HCT116 (cell line): ENCODE measurements around the gene RFPL2. TPM values are rescaled to one million over a fixed set of nuclear protein-coding genes. Genes with fewer than 3 reads are reported as not detected.
A peak's percentile ranks its signal among the peaks of the same experiment; 100 is the strongest.

ENCODE experiments used
- ATAC-seq: fragments of 200-7000 bp; cut with Tn5 transposase; 2 replicates; pipeline ENCODE4 v1.9.1; 2020; ENCODE audit warnings: mild to moderate bottlenecking, moderate library complexity
- BruUV-seq: library from RNA; stranded (reverse); fragments of 400-500 nt; replicated peaks from 2 replicates; lab custom pipeline; 2021; lab: Mats Ljungman, UMichigan
- CTCF ChIA-PET: fragments of 300-600 bp; sonication (Branson Sonifier 250); formaldehyde crosslinking; loops from one replicate; lab custom pipeline; 2021; ENCODE audit warnings: antibody characterized with exemption; lab: Charles Lee
- POLR2A ChIA-PET: fragments of 300-600, 350-600 bp; sonication (Branson Sonifier 250); formaldehyde crosslinking; loops from one replicate; lab custom pipeline; 2021; ENCODE audit warnings: antibody characterized with exemption; lab: Charles Lee
- RAD21 ChIA-PET, 2 experiments: fragments of 300-600 bp; sonication (Branson Sonifier 250); formaldehyde crosslinking; loops; one replicate each; lab custom pipeline; 2023; ENCODE audit warnings: low total read pairs in 2 of 2; ENCODE audit not compliant: uncharacterized antibody in 2 of 2, unreplicated experiment in 2 of 2, low non-redundant PET in 1 of 2; lab: Charles Lee
- DNase-seq: peaks from one replicate; pipeline ENCODE4 v3.0.0-alpha.2; 2010; ENCODE audit warnings: low read depth, low spot score
- H2AFZ ChIP-seq: fragments of 200-600 bp; shearing (Covaris generic), sonication (generic); 2 replicates; pipeline ENCODE4 v1.6.1; 2017; ENCODE audit warnings: low read depth, mixed run types, mixed read lengths, antibody characterized with exemption, low read length; ENCODE audit not compliant: poor library complexity, severe bottlenecking
- H3K27ac ChIP-seq: 2 replicates; pipeline ENCODE4 v1.5.1; 2012; ENCODE audit warnings: low read depth, low read length
- H3K27me3 ChIP-seq: fragments of 200-600 bp; sonication (generic); 2 replicates; pipeline ENCODE4 v1.6.1; 2016; ENCODE audit warnings: mixed run types, low read length, mixed read lengths; ENCODE audit not compliant: insufficient read depth
- H3K36me3 ChIP-seq, 2 experiments: fragments of 200-500 bp in 1 of 2; fragments of 200-600 bp in 1 of 2; sonication (Bioruptor generic) in 1 of 2; sonication (generic) in 1 of 2; 2 replicates each; pipeline versions ENCODE4 v1.5.1 to v1.6.1; 2014 to 2016; ENCODE audit warnings: low read length in 2 of 2, inconsistent platforms in 1 of 2, mixed read lengths in 1 of 2, mixed run types in 1 of 2; ENCODE audit not compliant: insufficient read depth in 2 of 2, control insufficient read depth in 1 of 2
- H3K4me1 ChIP-seq, 2 experiments: fragments of 200-600 bp in 1 of 2; sonication (generic) in 1 of 2; 2 replicates each; pipeline versions ENCODE4 v1.5.1 to v1.6.1; 2012 to 2017; ENCODE audit warnings: low read length in 2 of 2, inconsistent platforms in 1 of 2, mild to moderate bottlenecking in 1 of 2, mixed read lengths in 1 of 2, mixed run types in 1 of 2, moderate library complexity in 1 of 2; ENCODE audit not compliant: insufficient read depth in 2 of 2, control insufficient read depth in 1 of 2
- H3K4me2 ChIP-seq: fragments of 200-600 bp; sonication (generic); 2 replicates; pipeline ENCODE4 v1.6.1; 2017; ENCODE audit warnings: mixed run types, low read length, mixed read lengths
- H3K4me3 ChIP-seq, 2 experiments: fragments of 200-600 bp in 1 of 2; sonication (generic) in 1 of 2; replicated peaks in 1 of 2; 2 replicates each; pipeline ENCODE4 v1.5.1; 2011 to 2016; ENCODE audit warnings: low read length in 2 of 2, control low read depth in 1 of 2, low read depth in 1 of 2, mild to moderate bottlenecking in 1 of 2, mixed read lengths in 1 of 2, mixed run types in 1 of 2
- H3K79me2 ChIP-seq: fragments of 200-600 bp; sonication (generic); 2 replicates; pipeline ENCODE4 v1.6.1; 2017; ENCODE audit warnings: mild to moderate bottlenecking, mixed run types, low read length, moderate library complexity, mixed read lengths; ENCODE audit not compliant: insufficient read depth
- H3K9ac ChIP-seq: fragments of 200-600 bp; sonication (generic); 2 replicates; pipeline ENCODE4 v1.6.1; 2016; ENCODE audit warnings: low read length, mixed read lengths
- H3K9me2 ChIP-seq: fragments of 200-600 bp; sonication (generic), shearing (Covaris generic); 2 replicates; pipeline ENCODE4 v1.6.1; 2017; ENCODE audit warnings: mixed run types, mild to moderate bottlenecking, moderate library complexity; ENCODE audit not compliant: insufficient read depth
- H3K9me3 ChIP-seq, 2 experiments: fragments of 200-500 bp in 1 of 2; fragments of 200-600 bp in 1 of 2; sonication (Bioruptor generic) in 1 of 2; sonication (generic) in 1 of 2; 2 replicates each; pipeline ENCODE4 v1.6.1; 2014 to 2017; ENCODE audit warnings: low read length in 2 of 2, mixed read lengths in 2 of 2, inconsistent platforms in 1 of 2, low read depth in 1 of 2, mild to moderate bottlenecking in 1 of 2, mixed run types in 1 of 2, moderate library complexity in 1 of 2; ENCODE audit not compliant: control insufficient read depth in 1 of 2, insufficient read depth in 1 of 2
- H4K20me1 ChIP-seq: fragments of 200-600 bp; sonication (generic), shearing (Covaris generic); 2 replicates; pipeline ENCODE4 v1.6.1; 2017; ENCODE audit warnings: mixed run types, mild to moderate bottlenecking, moderate library complexity; ENCODE audit not compliant: insufficient read depth
- CBX3 ChIP-seq: IDR thresholded peaks from 2 replicates; pipeline ENCODE4 v1.6.1; 2012; ENCODE audit warnings: low read depth
- CEBPB ChIP-seq: IDR thresholded peaks from 2 replicates; pipeline ENCODE4 v1.6.1; 2012; ENCODE audit warnings: low read depth
- EGR1 ChIP-seq: IDR thresholded peaks from 2 replicates; pipeline ENCODE4 v1.6.1; 2012; ENCODE audit warnings: low read depth
- EZH2 ChIP-seq: fragments of 200-600 bp; sonication (generic); IDR thresholded peaks from 2 replicates; pipeline ENCODE4 v1.6.1; 2017; ENCODE audit warnings: antibody characterized with exemption, mixed run types
- EZH2phosphoT487 ChIP-seq: fragments of 200-600 bp; IDR thresholded peaks from 2 replicates; pipeline ENCODE4 v1.6.1; 2018; ENCODE audit warnings: antibody characterized with exemption, borderline replicate concordance
- FOSL1 ChIP-seq: IDR thresholded peaks from 2 replicates; pipeline ENCODE4 v1.6.1; 2012; ENCODE audit warnings: low read depth
- JUND ChIP-seq: IDR thresholded peaks from 2 replicates; pipeline ENCODE4 v1.6.1; 2012
- POLR2A ChIP-seq: IDR thresholded peaks from 2 replicates; pipeline ENCODE4 v1.7.0; 2011; ENCODE audit warnings: borderline replicate concordance; ENCODE audit not compliant: insufficient read depth, insufficient read length; ENCODE audit errors: extremely low read depth
- POLR2AphosphoS5 ChIP-seq: IDR thresholded peaks from 2 replicates; pipeline ENCODE4 v1.6.1; 2011; ENCODE audit warnings: mild to moderate bottlenecking, low read depth, low read length, moderate library complexity
- SIN3A ChIP-seq: IDR thresholded peaks from 2 replicates; pipeline ENCODE4 v1.6.1; 2012; ENCODE audit warnings: low read depth
- SP1 ChIP-seq: IDR thresholded peaks from 2 replicates; pipeline ENCODE4 v1.6.1; 2012; ENCODE audit warnings: low read depth
- YY1 ChIP-seq: IDR thresholded peaks from 2 replicates; pipeline ENCODE4 v1.6.1; 2011; ENCODE audit warnings: low read length, low read depth, moderate library complexity, mild to moderate bottlenecking; ENCODE audit not compliant: insufficient replicate concordance; ENCODE audit errors: extremely low read depth
- ZFX ChIP-seq: fragments of 450-650 bp; IDR thresholded peaks from 2 replicates; pipeline ENCODE4 v1.6.1; 2017
- intact Hi-C: fragments of 100-400 bp; cut with micrococcal nuclease; formaldehyde crosslinking; loops from 2 replicates; pipeline ENCODE4 v1.10.0; 2022
- total RNA-seq: library from RNA; stranded (reverse); gene quantifications from one replicate; pipeline ENCODE4 v1.2.1, GENCODE V29; 2021; ENCODE audit not compliant: unreplicated experiment
- TF ChIP-seq, protein P1 (sequence below): IDR thresholded peaks from 2 replicates; pipeline ENCODE4 v1.6.1; 2012; ENCODE audit warnings: low read depth
- TF ChIP-seq, protein P2 (sequence below): IDR thresholded peaks from 2 replicates; pipeline ENCODE4 v1.6.1; 2011; ENCODE audit warnings: mild to moderate bottlenecking, low read length, moderate library complexity; ENCODE audit not compliant: insufficient replicate concordance; ENCODE audit errors: extremely low read depth

RFPL2 gene
- total RNA-seq, 1 experiment from 2014 or later, result 0.61 TPM

DNA sequence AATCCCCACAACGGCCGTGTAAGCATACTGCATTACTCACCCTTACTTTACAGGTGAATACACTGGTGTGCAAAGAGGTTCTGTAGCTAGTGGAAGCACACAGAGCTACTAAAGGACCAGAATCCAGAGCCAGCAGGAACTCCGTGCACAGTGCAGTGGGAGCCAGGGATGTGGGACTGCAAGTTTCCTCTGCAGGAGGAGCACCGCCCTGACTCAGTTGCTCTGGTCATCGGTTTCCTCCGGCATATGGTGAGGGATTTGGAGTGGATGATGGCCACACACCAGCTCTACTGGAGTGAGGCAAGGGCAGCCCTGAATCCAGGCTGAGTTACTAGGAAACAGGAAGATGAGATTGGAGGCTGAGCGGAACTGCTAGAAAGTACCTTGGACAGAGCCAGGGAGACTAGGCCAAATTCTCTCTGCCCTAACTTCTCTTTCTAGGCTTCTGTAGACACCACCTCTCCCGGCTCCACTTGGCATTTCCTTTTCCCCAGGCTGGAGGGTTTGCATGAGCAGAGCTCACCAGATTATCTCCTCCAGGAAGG lies 27.6 kb downstream of the RFPL2 start:
- Histone ChIP-seq H2AFZ (no peak overlapping the region), H4K20me1 (no peaks in the 10 kb centered on the region), H3K4me3 (no peak overlapping the region), H3K79me2 (no peaks in the 10 kb centered on the region), H3K27ac (no peak overlapping the region), H3K27me3 (peaks cover 20% of the 10 kb centered on the region), H3K4me2 (no peak overlapping the region), H3K4me1 (no peaks in the 10 kb centered on the region), H3K9me2 (no peaks in the 10 kb centered on the region), H3K9me3 (no peaks in the 10 kb centered on the region), H3K9ac (no peak overlapping the region), H3K36me3 (no peaks in the 10 kb centered on the region)
- TF ChIP-seq POLR2AphosphoS5, result no peak
- TF ChIP-seq, protein P1, sequence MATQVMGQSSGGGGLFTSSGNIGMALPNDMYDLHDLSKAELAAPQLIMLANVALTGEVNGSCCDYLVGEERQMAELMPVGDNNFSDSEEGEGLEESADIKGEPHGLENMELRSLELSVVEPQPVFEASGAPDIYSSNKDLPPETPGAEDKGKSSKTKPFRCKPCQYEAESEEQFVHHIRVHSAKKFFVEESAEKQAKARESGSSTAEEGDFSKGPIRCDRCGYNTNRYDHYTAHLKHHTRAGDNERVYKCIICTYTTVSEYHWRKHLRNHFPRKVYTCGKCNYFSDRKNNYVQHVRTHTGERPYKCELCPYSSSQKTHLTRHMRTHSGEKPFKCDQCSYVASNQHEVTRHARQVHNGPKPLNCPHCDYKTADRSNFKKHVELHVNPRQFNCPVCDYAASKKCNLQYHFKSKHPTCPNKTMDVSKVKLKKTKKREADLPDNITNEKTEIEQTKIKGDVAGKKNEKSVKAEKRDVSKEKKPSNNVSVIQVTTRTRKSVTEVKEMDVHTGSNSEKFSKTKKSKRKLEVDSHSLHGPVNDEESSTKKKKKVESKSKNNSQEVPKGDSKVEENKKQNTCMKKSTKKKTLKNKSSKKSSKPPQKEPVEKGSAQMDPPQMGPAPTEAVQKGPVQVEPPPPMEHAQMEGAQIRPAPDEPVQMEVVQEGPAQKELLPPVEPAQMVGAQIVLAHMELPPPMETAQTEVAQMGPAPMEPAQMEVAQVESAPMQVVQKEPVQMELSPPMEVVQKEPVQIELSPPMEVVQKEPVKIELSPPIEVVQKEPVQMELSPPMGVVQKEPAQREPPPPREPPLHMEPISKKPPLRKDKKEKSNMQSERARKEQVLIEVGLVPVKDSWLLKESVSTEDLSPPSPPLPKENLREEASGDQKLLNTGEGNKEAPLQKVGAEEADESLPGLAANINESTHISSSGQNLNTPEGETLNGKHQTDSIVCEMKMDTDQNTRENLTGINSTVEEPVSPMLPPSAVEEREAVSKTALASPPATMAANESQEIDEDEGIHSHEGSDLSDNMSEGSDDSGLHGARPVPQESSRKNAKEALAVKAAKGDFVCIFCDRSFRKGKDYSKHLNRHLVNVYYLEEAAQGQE, result peak; percentile 60
- DNase-seq (no peak), ATAC-seq (no peak)
- intact Hi-C loops, result no loop called here
- CTCF ChIA-PET, result no interaction called here
- RAD21 ChIA-PET, result no interaction called here
- no TSS peak for BruUV-seq
- POLR2A ChIA-PET, result no interaction called here

DNA sequence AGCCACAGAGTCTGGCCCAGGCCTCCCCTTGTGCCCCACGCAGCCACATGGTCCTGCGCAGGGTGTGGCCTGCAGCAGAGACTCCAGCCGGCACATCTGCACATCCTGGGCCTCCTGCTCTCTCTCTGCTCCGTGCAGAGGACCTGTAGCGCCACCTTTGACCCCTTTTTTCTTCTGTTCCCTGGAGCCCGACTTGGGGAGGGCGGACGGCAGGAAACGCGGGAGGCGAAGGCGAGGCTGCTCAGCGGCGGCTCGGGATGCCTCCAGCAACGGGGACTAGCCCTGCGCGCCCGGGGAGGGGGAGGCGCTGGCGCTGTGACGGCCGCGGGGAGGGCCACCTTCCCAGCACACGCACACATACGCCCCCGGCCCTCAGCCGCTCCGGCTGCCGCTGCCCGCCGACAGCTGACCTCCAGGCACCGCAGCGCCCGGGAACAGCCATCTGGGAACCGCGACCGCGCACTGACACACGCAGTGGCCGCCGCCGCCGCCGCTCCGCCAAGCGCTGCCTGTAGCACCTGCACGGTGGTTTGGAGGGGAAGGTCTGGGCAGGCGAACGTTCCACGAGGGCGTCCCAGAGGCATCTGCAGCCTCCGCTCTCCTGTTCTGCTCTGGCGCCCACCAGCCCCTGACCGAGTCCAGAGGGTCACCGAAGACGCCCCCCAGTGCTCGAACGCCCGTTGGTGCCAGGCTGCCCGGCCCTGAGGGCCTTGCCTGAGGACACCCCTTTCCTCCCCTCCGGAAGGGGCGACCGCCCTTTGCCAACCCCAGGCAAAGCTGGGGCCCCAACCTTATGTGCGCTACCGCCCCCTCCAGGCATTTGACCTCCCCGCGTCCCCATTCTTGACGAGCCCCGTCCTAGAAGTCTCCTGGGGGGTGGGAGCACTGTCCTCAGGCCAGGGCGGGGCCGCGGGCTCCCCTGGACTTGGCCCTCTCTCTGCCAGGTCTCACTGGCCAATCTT lies 28.9 kb downstream of the RFPL2 start:
- BruUV-seq, result no TSS peak
- ChIA-PET RAD21 (no interaction called here), POLR2A (no interaction called here), CTCF (no interaction called here)
- no peak for ATAC-seq
- Histone ChIP-seq H2AFZ (no peak overlapping the region), H3K9me2 (no peaks in the 10 kb centered on the region), H3K9ac (no peak overlapping the region), H3K27ac (no peak overlapping the region), H3K4me1 (no peaks in the 10 kb centered on the region), H3K36me3 (no peaks in the 10 kb centered on the region), H3K4me3 (no peak overlapping the region), H4K20me1 (no peaks in the 10 kb centered on the region), H3K27me3 (peaks cover 19% of the 10 kb centered on the region), H3K79me2 (no peaks in the 10 kb centered on the region), H3K9me3 (no peaks in the 10 kb centered on the region), H3K4me2 (no peak overlapping the region)
- no peak for DNase-seq
- intact Hi-C loops, result no loop called here
- TF ChIP-seq SP1 (no peak), SIN3A (no peak), EZH2 (no peak), JUND (no peak), FOSL1 (no peak), YY1 (no peak), ZFX (no peak), EZH2phosphoT487 (no peak), POLR2A (no peak), EGR1 (no peak), CEBPB (no peak), CBX3 (no peak)
- TF ChIP-seq, protein P2, sequence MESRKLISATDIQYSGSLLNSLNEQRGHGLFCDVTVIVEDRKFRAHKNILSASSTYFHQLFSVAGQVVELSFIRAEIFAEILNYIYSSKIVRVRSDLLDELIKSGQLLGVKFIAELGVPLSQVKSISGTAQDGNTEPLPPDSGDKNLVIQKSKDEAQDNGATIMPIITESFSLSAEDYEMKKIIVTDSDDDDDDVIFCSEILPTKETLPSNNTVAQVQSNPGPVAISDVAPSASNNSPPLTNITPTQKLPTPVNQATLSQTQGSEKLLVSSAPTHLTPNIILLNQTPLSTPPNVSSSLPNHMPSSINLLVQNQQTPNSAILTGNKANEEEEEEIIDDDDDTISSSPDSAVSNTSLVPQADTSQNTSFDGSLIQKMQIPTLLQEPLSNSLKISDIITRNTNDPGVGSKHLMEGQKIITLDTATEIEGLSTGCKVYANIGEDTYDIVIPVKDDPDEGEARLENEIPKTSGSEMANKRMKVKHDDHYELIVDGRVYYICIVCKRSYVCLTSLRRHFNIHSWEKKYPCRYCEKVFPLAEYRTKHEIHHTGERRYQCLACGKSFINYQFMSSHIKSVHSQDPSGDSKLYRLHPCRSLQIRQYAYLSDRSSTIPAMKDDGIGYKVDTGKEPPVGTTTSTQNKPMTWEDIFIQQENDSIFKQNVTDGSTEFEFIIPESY, result no peak
